T-helper 1 cell treated with Interleukin-12 subunit alpha and Interleukin-12 subunit beta and Interleukin-4 antibody, amounts not matched to agents 30 ng/mL and 1 ng/mL, for 36 hours (primary cell): ENCODE measurements around the gene C1GALT1. TPM values are rescaled to one million over a fixed set of nuclear protein-coding genes. Genes with fewer than 3 reads are reported as not detected.

Experiments
- intact Hi-C: fragments of 100-400 bp; cut with micrococcal nuclease; formaldehyde crosslinking; loops from one replicate; pipeline ENCODE4 v1.15.1; 2024
- total RNA-seq: library from RNA; stranded (reverse); gene quantifications from 2 replicates; pipeline ENCODE4 v1.2.3, GENCODE V29; 2022

The C1GALT1 gene
- total RNA-seq, 1 donor from 2014 or later = 54.9 TPM

- intact Hi-C loops = no loop called here
Observed at GRCh38 chr7:7264306-7265040, 82.1 kb downstream of the C1GALT1 start.

GRCh38 chr7:7265081-7266075 is 83.0 kb downstream of the C1GALT1 start:
- intact Hi-C loops = no loop called here

- intact Hi-C loops = no loop called here
Observed at GRCh38 chr7:7266257-7266881, 84.0 kb downstream of the C1GALT1 start.

- intact Hi-C loops = no loop called here
Observed at GRCh38 chr7:7271094-7271874, 88.9 kb downstream of the C1GALT1 start.

GRCh38 chr7:7272294-7272693 is 90.0 kb downstream of the C1GALT1 start:
- intact Hi-C loops = no loop called here

- intact Hi-C loops = no loop called here
Observed at GRCh38 chr7:7274782-7275181, 92.4 kb downstream of the C1GALT1 start.

- intact Hi-C loops = no loop called here
Observed at GRCh38 chr7:7276161-7276560, 93.8 kb downstream of the C1GALT1 start.

GRCh38 chr7:7290429-7291122 is 108.2 kb downstream of the C1GALT1 start:
- intact Hi-C loops = no loop called here

GRCh38 chr7:7292085-7292484 is 109.7 kb downstream of the C1GALT1 start:
- intact Hi-C loops = no loop called here

- intact Hi-C loops = no loop called here
Observed at GRCh38 chr7:7292608-7293007, 110.3 kb downstream of the C1GALT1 start.

- intact Hi-C loops = no loop called here
Observed at GRCh38 chr7:7293092-7293491, 110.7 kb downstream of the C1GALT1 start.

GRCh38 chr7:7294911-7295310 is 112.6 kb downstream of the C1GALT1 start:
- intact Hi-C loops = no loop called here
